Tibial nerve (tissue), 4 donors: Measurements from ENCODE around the gene CDC14C. TPM values are rescaled to one million over a fixed set of nuclear protein-coding genes. Genes with fewer than 3 reads are reported as not detected.
A peak's percentile ranks its signal among the peaks of the same experiment; 100 is the strongest.

Source experiments
- DNase-seq, 2 donors: peaks; one replicate each; pipeline ENCODE4 v3.0.0-alpha.2; 2019; ENCODE audit warnings: low spot score in 2 of 2
- H3K27ac ChIP-seq, 4 donors: fragments of 200-600 bp; sonication (generic) in 3 of 4; one replicate each; pipeline ENCODE4 v1.5.1; 2017 to 2019; ENCODE audit warnings: mild to moderate bottlenecking in 1 of 4
- H3K27me3 ChIP-seq, 2 donors: fragments of 200-600 bp; sonication (generic) in 1 of 2; one replicate each; pipeline versions ENCODE4 v1.5.1 to v1.6.0; 2017 to 2019
- H3K36me3 ChIP-seq, 3 donors: fragments of 200-600 bp; sonication (generic); one replicate each; pipeline ENCODE4 v1.5.1; 2018 to 2019
- H3K4me1 ChIP-seq, 4 donors: fragments of 200-600 bp; sonication (generic) in 3 of 4; one replicate each; pipeline ENCODE4 v1.5.1; 2017 to 2019
- H3K4me3 ChIP-seq, 4 donors: fragments of 200-600 bp; sonication (generic) in 3 of 4; one replicate each; pipeline ENCODE4 v1.5.1; 2017 to 2019; ENCODE audit warnings: mild to moderate bottlenecking in 1 of 4, moderate library complexity in 1 of 4
- H3K9me3 ChIP-seq, 4 donors: fragments of 200-600 bp; sonication (generic) in 3 of 4; one replicate each; pipeline ENCODE4 v1.5.1; 2017 to 2019
- EP300 ChIP-seq, 2 donors: sonication (generic); formaldehyde crosslinking; IDR thresholded peaks; one replicate each; pipeline ENCODE4 v1.6.1; 2017; ENCODE audit warnings: antibody characterized with exemption in 2 of 2, mild to moderate bottlenecking in 1 of 2
- POLR2A ChIP-seq, 2 donors: fragments of 450-650 bp; IDR thresholded peaks; one replicate each; pipeline ENCODE4 v1.6.1; 2017; ENCODE audit warnings: antibody characterized with exemption in 2 of 2, mild to moderate bottlenecking in 2 of 2, moderate library complexity in 2 of 2
- WGBS, 2 donors: methylation state at CpG; one replicate each; pipeline ENCODE4 v1.1.5; 2018; 5-methylcytosine and 5-hydroxymethylcytosine counted together
- total RNA-seq, 4 donors: library from RNA; depleted of rRNA; stranded (reverse); fragments of >200 nt; gene quantifications; one replicate each; pipeline ENCODE4 v1.1.0, GENCODE V29; 2016
- TF ChIP-seq, protein P1 (sequence below), 5 experiments: fragments of 200-600 bp in 3 of 5; fragments of 450-650 bp in 2 of 5; sonication (generic) in 3 of 5; IDR thresholded peaks; one replicate each; pipeline ENCODE4 v1.5.1; 2016 to 2019; ENCODE audit warnings: antibody characterized with exemption in 5 of 5, mild to moderate bottlenecking in 3 of 5, moderate library complexity in 2 of 5

CDC14C gene
- not detected for total RNA-seq

DNA sequence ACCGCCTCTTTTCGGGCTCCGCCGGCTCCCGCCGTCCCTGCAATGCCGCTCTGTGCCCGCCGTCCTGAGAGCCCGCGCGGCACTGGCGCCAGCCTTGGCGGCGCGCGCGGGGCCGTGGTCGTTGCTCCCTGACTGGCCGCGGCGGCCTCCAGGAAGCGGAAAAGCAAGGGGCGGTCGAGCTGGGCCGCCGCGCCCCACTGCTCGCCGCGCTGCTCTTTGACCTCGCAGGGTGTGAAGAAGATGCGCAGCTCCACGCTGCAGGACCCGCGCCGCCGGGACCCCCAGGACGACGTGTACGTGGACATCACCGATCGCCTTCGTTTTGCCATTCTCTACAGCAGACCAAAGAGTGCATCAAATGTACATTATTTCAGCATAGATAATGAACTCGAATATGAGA is at the start of gene CDC14C:
Gene CDC14C, plus strand, starts transcription at position 115 of the 400 bp plus-strand sequence. Its CDS starts 126 bp downstream, at position 241.
- Histone ChIP-seq H3K4me1 (no peaks in the 10 kb centered on the region), H3K4me3 (no peak within 1 kb of the TSS), H3K27me3 (no peaks in the 10 kb centered on the region), H3K27ac (no peak within 1 kb of the TSS), H3K36me3 (no peaks in the 10 kb centered on the region), H3K9me3 (peaks cover 0 to 4% (median 0%) of the 10 kb centered on the region in 4 donors)
- no peak for DNase-seq
- 96 to 99% methylated on average over 45 to 46 of the region's 46 CpGs for WGBS, 2 donors
- TF ChIP-seq, protein P1, sequence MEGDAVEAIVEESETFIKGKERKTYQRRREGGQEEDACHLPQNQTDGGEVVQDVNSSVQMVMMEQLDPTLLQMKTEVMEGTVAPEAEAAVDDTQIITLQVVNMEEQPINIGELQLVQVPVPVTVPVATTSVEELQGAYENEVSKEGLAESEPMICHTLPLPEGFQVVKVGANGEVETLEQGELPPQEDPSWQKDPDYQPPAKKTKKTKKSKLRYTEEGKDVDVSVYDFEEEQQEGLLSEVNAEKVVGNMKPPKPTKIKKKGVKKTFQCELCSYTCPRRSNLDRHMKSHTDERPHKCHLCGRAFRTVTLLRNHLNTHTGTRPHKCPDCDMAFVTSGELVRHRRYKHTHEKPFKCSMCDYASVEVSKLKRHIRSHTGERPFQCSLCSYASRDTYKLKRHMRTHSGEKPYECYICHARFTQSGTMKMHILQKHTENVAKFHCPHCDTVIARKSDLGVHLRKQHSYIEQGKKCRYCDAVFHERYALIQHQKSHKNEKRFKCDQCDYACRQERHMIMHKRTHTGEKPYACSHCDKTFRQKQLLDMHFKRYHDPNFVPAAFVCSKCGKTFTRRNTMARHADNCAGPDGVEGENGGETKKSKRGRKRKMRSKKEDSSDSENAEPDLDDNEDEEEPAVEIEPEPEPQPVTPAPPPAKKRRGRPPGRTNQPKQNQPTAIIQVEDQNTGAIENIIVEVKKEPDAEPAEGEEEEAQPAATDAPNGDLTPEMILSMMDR (IDR thresholded peaks at IDR 0.05), result no peak
- TF ChIP-seq EP300 (IDR thresholded peaks at IDR 0.05), result no peak
- no peak for TF ChIP-seq POLR2A (IDR thresholded peaks at IDR 0.05)

DNA sequence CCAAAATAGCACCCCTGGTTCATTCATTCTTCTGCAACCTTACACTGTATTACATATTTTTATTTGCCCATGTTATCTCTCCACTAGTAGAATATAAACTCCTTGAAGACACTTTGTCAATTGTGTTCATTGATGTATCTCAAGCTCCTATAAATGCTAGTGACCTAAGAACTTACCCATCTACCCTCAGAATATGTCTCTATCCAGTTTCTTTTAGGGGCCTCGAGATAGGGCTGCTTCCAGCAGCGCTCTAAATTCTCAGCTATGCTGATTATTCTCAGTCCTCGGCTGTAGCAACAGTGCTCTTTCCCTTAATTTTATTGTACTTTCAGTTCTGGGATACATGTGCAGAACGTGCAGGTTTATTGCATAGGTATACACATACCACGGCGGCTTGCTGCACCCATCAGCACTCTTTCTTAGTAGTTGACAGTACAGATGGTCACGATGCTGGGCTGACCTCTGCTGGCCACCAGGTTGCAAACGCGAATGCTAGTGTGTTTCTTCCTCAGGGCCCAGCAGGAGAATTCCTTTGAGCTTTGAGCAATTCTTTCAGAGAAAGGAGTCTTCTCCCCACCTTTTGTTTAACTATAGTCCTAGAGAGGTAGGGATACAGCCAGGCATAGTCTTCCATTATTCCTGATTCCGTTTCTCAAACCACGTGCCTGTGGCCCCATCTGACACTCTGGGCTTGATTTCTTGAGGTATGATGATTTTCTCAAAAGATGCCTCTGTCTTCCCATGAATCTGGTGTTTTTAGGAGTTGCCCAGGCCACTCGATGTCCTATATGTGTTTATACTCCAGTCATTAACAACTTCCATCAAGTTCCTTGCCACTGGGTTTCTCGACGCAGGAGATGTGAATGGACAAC is 49.1 kb upstream of the CDC14C start:
- H3K27me3 ChIP-seq, result no peaks in the 10 kb centered on the region
- H3K36me3 ChIP-seq, result no peaks in the 10 kb centered on the region
- no peak overlapping the region for H3K27ac ChIP-seq
- peak in 1 of 2 donors; percentile 44 for DNase-seq
- no peaks in the 10 kb centered on the region for H3K4me1 ChIP-seq
- TF ChIP-seq EP300 (IDR thresholded peaks at IDR 0.05), result no peak
- TF ChIP-seq, protein P1 (IDR thresholded peaks at IDR 0.05), result peak in 4 of 5 experiments; percentile 25 to 52 (median 34)
- no peak for TF ChIP-seq POLR2A (IDR thresholded peaks at IDR 0.05)
- no peaks in the 10 kb centered on the region for H3K9me3 ChIP-seq
- no peak overlapping the region for H3K4me3 ChIP-seq
- 49 to 51% methylated on average over 14 of the region's 14 CpGs for WGBS, 2 donors

DNA sequence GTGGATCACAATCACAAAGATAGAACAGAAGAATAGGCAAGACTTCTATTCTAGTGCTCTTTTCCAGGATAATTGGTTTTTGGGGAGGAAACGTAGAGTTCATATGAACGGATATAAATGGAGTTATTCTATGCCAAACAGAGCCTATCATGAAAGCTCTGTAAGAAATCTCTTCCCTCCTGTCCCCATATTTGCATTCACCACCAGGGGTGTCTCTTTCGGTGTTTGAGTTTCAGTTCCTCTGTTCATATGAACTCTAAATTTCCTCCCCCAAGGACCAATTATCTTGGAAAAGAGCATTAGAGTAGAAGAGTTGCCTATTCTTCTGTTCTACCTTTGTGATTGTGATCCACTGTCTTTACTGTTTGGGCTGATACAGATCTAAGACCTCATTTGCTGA is 48.3 kb upstream of the CDC14C start:
- Histone ChIP-seq H3K4me1 (no peaks in the 10 kb centered on the region), H3K36me3 (no peaks in the 10 kb centered on the region), H3K4me3 (no peak overlapping the region), H3K27ac (no peak overlapping the region), H3K9me3 (no peaks in the 10 kb centered on the region), H3K27me3 (no peaks in the 10 kb centered on the region)
- WGBS, 2 donors, result 73 to 79% methylated on average over 3 of the region's 3 CpGs
- DNase-seq, result no peak
- TF ChIP-seq, protein P1 (IDR thresholded peaks at IDR 0.05), result no peak
- TF ChIP-seq EP300 (IDR thresholded peaks at IDR 0.05), result no peak
- TF ChIP-seq POLR2A (IDR thresholded peaks at IDR 0.05), result no peak

DNA sequence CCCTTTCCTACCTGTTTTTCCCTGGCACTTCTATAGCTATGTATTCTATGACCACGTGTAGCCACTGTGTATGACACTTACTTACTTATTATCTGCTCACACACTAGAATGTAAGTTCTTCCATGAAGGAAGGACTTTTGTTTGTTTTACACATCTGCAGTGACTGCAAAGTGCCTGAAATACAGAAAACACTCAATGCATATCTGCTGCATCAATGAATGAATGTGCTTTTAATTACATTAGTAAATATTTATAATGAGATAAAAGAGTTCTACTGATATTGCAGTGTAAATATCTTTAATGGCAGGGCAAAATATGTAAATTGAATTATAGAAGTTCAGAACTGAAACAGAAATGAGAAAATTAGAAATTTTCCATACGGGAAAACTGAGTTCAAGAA is 43.5 kb upstream of the CDC14C start:
- TF ChIP-seq POLR2A (IDR thresholded peaks at IDR 0.05) (no peak), EP300 (IDR thresholded peaks at IDR 0.05) (no peak)
- TF ChIP-seq, protein P1 (IDR thresholded peaks at IDR 0.05), result no peak
- Histone ChIP-seq H3K4me3 (no peak overlapping the region), H3K27ac (no peak overlapping the region), H3K9me3 (no peaks in the 10 kb centered on the region), H3K4me1 (no peaks in the 10 kb centered on the region), H3K36me3 (no peaks in the 10 kb centered on the region), H3K27me3 (no peaks in the 10 kb centered on the region)
- WGBS, 2 donors, result 55 to 79% methylated on average over 2 of the region's 2 CpGs
- DNase-seq, result no peak

DNA sequence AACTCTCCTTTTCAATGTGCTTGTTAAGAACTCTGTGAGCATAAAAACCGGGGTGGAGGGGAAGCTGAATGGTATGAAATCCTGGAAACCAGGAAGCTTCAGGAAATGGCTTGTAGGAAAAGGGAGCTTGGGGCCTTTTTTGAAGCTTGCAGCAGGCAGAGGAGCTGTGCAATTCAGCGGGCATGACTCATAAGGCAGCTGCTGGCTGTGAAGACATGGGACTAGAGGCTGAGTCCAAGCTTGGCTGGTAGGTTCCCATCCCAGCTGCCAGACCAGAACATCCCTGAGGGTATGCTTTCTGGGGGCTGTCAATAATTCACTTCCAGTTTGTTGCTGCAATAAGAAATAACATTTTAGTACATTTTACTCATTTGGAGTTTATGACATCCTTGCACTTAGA is 36.8 kb upstream of the CDC14C start:
- Histone ChIP-seq H3K9me3 (peaks cover 0 to 19% (median 0%) of the 10 kb centered on the region in 4 donors), H3K27me3 (no peaks in the 10 kb centered on the region), H3K4me3 (no peak overlapping the region), H3K36me3 (no peaks in the 10 kb centered on the region), H3K4me1 (no peaks in the 10 kb centered on the region), H3K27ac (no peak overlapping the region)
- TF ChIP-seq POLR2A (IDR thresholded peaks at IDR 0.05), result no peak
- no peak for TF ChIP-seq EP300 (IDR thresholded peaks at IDR 0.05)
- TF ChIP-seq, protein P1 (IDR thresholded peaks at IDR 0.05), result no peak
- no peak for DNase-seq
- WGBS, 2 donors, result 56% methylated on average over 2 of the region's 2 CpGs
